A549 (cell line): ENCODE measurements around the gene CDK18. TPM values are rescaled to one million over a fixed set of nuclear protein-coding genes. Genes with fewer than 3 reads are reported as not detected.

Source experiments
- ATAC-seq, 2 experiments: fragments of 200-7000 bp in 1 of 2; fragments of >200 bp in 1 of 2; cut with Nextera tagmentation in 1 of 2; cut with Tn5 transposase in 1 of 2; 3 replicates each; pipeline versions ENCODE4 v1.8.0 to v1.9.1; 2018 to 2020; ENCODE audit warnings: mild to moderate bottlenecking in 1 of 2, moderate library complexity in 1 of 2
- CTCF ChIA-PET: fragments of 300-600 bp; sonication (Branson Sonifier 250); formaldehyde crosslinking; extraction: SDS; loops from one replicate; lab custom pipeline; 2021; ENCODE audit warnings: antibody characterized with exemption, inconsistent platforms; lab: Yijun Ruan, JAX
- POLR2A ChIA-PET: fragments of 350-600 bp; formaldehyde crosslinking; extraction: SDS; loops from one replicate; lab custom pipeline; 2021; ENCODE audit warnings: antibody characterized with exemption, inconsistent platforms; lab: Yijun Ruan, JAX
- DNase-seq, 2 experiments: peaks; one replicate each; pipeline versions ENCODE4 v3.0.0 to v3.0.0-alpha.2; 2011 to 2016; ENCODE audit warnings: low read depth in 1 of 2, low spot score in 1 of 2
- FAIRE-seq: peaks from 2 replicates; lab custom pipeline; 2011; peaks lifted over from hg19 to GRCh38; lab: Jason Lieb, UNC
- H3K27ac ChIP-seq, 2 experiments: fragments of >200 bp; sonication (Bioruptor Twin); formaldehyde crosslinking; 3 replicates each; pipeline ENCODE4 v1.5.1; 2016 to 2017
- H3K4me1 ChIP-seq: fragments of >200 bp; sonication (Bioruptor Twin); formaldehyde crosslinking; 3 replicates; pipeline ENCODE4 v1.6.1; 2016
- H3K4me2 ChIP-seq: fragments of >200 bp; sonication (Bioruptor Twin); formaldehyde crosslinking; 3 replicates; pipeline ENCODE4 v1.6.1; 2016
- H3K4me3 ChIP-seq: fragments of >200 bp; sonication (Bioruptor Twin); formaldehyde crosslinking; 3 replicates; pipeline ENCODE4 v1.5.1; 2016
- H3K9me3 ChIP-seq: fragments of >200 bp; sonication (Bioruptor Twin); formaldehyde crosslinking; 3 replicates; pipeline ENCODE4 v1.6.1; 2016
- CBX8 ChIP-seq: fragments of 200-600 bp; sonication (generic); IDR thresholded peaks from 2 replicates; pipeline ENCODE4 v1.6.1; 2016
- EHMT2 ChIP-seq: fragments of 200-600 bp; sonication (generic); IDR thresholded peaks from 2 replicates; pipeline ENCODE4 v1.6.1; 2016; ENCODE audit warnings: antibody characterized with exemption, low read depth, mild to moderate bottlenecking, moderate library complexity
- ESRRA ChIP-seq: fragments of 150-350 bp; IDR thresholded peaks from 2 replicates; pipeline ENCODE4 v1.6.1; 2014; ENCODE audit warnings: mild to moderate bottlenecking, low read length, borderline replicate concordance
- FOSL2 ChIP-seq, 2 experiments: fragments of 450-650 bp in 1 of 2; fragments of >200 bp in 1 of 2; sonication (Bioruptor Twin) in 1 of 2; formaldehyde crosslinking; IDR thresholded peaks; 2 replicates each; pipeline versions ENCODE4 v1.5.0 to v1.6.1; 2016 to 2020; ENCODE audit warnings: mild to moderate bottlenecking in 1 of 2, moderate library complexity in 1 of 2
- FOXS1 ChIP-seq: fragments of 250-450 bp; sonication (Bioruptor Pico); IDR thresholded peaks from 2 replicates; pipeline ENCODE4 v1.5.0; 2020; ENCODE audit warnings: mild to moderate bottlenecking, moderate library complexity
- GATA3 ChIP-seq: IDR thresholded peaks from 2 replicates; pipeline ENCODE4 v1.6.1; 2012; ENCODE audit warnings: borderline replicate concordance
- JUN ChIP-seq, 2 experiments: fragments of >200 bp; sonication (Bioruptor Twin); formaldehyde crosslinking; IDR thresholded peaks; 2 replicates in 1 of 2; 3 replicates in 1 of 2; pipeline ENCODE4 v1.6.1; 2016 to 2017
- KDM1A ChIP-seq: fragments of 200-600 bp; sonication (generic); IDR thresholded peaks from 2 replicates; pipeline ENCODE4 v1.6.1; 2016; ENCODE audit warnings: low read depth, mild to moderate bottlenecking
- MYC ChIP-seq: IDR thresholded peaks from 2 replicates; pipeline ENCODE4 v1.6.1; 2012; ENCODE audit warnings: mild to moderate bottlenecking, inconsistent platforms, low read length, improper control_type of control experiment, borderline replicate concordance
- NFE2L2 ChIP-seq: fragments of 150-350 bp; conservative IDR thresholded peaks from 2 replicates; pipeline ENCODE4 v1.6.1; 2014; ENCODE audit warnings: low read length
- NR3C1 ChIP-seq: fragments of >200 bp; sonication (Bioruptor Twin); formaldehyde crosslinking; IDR thresholded peaks from 3 replicates; pipeline ENCODE4 v1.6.1; 2017
- ZNF302 ChIP-seq: fragments of 250-450 bp; sonication (Bioruptor Pico); IDR thresholded peaks from 2 replicates; pipeline ENCODE4 v1.9.0; 2021; ENCODE audit warnings: inconsistent platforms, mild to moderate bottlenecking, moderate library complexity
- WGBS: methylation state at CpG from one replicate; pipeline ENCODE4 v1.1.6; 2017; ENCODE audit errors: missing lambda C conversion rate; 5-methylcytosine and 5-hydroxymethylcytosine counted together
- polyA plus RNA-seq, 4 experiments: library from polyadenylated mRNA; depleted of rRNA in 3 of 4; stranded (reverse); fragments of >200 nt; fragmentation: RNase III in 1 of 4; extraction: RNeasy Plus Mini Kit Qiagen cat#74134 plus additional on column Dnase treatment in 1 of 4; gene quantifications; 2 replicates in 3 of 4; 3 replicates in 1 of 4; pipeline ENCODE4 v1.2.3, GENCODE V29; 2011 to 2017
- TF ChIP-seq, protein P1 (sequence below): fragments of 200-600 bp; sonication (generic); IDR thresholded peaks from 2 replicates; pipeline ENCODE4 v1.6.1; 2016; ENCODE audit warnings: antibody characterized with exemption, mild to moderate bottlenecking, moderate library complexity
- TF ChIP-seq, protein P2 (sequence below): IDR thresholded peaks from 2 replicates; pipeline ENCODE4 v1.6.1; 2012
- TF ChIP-seq, protein P3 (sequence below): fragments of 450-650 bp; IDR thresholded peaks from 2 replicates; pipeline ENCODE4 v1.6.1; 2014; ENCODE audit warnings: antibody characterized with exemption
- TF ChIP-seq, protein P4 (sequence below): fragments of >200 bp; sonication (Bioruptor Twin); formaldehyde crosslinking; IDR thresholded peaks from 3 replicates; pipeline ENCODE4 v1.6.1; 2016

The CDK18 gene
- polyA plus RNA-seq, 2 of the 4 experiments (the other 2 are of a cell fraction), result 0.75 to 2.0 TPM

DNA sequence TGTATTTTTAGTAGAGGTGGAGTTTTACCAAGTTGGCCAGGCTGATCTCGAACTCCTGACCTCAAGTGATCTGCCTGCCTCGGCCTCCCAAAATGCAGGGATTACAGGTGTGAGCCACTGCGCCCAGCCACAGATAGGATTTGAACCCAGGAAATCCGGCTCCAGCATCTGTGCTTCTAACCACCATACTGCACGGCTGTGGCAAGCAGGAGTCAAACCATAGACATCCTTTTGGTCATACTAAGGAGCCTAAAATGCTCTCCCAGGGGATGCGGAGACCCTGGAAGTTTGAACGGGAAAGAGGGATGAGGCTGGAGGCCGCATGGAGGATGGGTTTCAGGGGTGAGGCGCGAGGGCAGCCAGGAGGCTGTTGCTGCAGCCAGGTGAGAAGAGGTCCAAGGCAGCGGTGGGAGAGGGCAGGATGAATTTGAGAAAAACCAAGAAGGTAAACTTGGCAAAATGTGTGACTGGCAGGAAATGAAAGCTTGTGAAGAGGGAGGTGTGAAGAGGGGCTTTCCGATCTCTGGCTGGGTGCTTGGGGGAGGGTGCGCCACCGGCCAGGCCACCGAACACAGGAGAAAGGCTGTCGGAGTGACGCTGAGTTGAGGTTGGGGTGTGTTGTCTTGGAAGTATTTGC, 24.0 kb upstream of the CDK18 start:
- H3K4me2 ChIP-seq, result no peak overlapping the region
- CTCF ChIA-PET, result interaction anchor here (0.7 to 26.5 kb wide), 7 partner anchors 37 to 145 kb away, joined by 3 to 560 read pairs (median 8); partner anchors contain the start of gene KLHDC8A
- peaks cover 11% of the 10 kb centered on the region for H3K9me3 ChIP-seq
- TF ChIP-seq, protein P1, sequence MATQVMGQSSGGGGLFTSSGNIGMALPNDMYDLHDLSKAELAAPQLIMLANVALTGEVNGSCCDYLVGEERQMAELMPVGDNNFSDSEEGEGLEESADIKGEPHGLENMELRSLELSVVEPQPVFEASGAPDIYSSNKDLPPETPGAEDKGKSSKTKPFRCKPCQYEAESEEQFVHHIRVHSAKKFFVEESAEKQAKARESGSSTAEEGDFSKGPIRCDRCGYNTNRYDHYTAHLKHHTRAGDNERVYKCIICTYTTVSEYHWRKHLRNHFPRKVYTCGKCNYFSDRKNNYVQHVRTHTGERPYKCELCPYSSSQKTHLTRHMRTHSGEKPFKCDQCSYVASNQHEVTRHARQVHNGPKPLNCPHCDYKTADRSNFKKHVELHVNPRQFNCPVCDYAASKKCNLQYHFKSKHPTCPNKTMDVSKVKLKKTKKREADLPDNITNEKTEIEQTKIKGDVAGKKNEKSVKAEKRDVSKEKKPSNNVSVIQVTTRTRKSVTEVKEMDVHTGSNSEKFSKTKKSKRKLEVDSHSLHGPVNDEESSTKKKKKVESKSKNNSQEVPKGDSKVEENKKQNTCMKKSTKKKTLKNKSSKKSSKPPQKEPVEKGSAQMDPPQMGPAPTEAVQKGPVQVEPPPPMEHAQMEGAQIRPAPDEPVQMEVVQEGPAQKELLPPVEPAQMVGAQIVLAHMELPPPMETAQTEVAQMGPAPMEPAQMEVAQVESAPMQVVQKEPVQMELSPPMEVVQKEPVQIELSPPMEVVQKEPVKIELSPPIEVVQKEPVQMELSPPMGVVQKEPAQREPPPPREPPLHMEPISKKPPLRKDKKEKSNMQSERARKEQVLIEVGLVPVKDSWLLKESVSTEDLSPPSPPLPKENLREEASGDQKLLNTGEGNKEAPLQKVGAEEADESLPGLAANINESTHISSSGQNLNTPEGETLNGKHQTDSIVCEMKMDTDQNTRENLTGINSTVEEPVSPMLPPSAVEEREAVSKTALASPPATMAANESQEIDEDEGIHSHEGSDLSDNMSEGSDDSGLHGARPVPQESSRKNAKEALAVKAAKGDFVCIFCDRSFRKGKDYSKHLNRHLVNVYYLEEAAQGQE, result no peak
- no peak for TF ChIP-seq JUN (IDR thresholded peaks at IDR 0.05)
- TF ChIP-seq, protein P2, sequence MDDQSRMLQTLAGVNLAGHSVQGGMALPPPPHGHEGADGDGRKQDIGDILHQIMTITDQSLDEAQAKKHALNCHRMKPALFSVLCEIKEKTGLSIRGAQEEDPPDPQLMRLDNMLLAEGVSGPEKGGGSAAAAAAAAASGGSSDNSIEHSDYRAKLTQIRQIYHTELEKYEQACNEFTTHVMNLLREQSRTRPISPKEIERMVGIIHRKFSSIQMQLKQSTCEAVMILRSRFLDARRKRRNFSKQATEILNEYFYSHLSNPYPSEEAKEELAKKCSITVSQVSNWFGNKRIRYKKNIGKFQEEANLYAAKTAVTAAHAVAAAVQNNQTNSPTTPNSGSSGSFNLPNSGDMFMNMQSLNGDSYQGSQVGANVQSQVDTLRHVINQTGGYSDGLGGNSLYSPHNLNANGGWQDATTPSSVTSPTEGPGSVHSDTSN, result no peak
- TF ChIP-seq NR3C1, result no peak
- TF ChIP-seq MYC, result no peak
- TF ChIP-seq NFE2L2, result no peak
- no peak for TF ChIP-seq ZNF302 (CRISPR knock-in tag)
- TF ChIP-seq GATA3, result no peak
- TF ChIP-seq, protein P3, sequence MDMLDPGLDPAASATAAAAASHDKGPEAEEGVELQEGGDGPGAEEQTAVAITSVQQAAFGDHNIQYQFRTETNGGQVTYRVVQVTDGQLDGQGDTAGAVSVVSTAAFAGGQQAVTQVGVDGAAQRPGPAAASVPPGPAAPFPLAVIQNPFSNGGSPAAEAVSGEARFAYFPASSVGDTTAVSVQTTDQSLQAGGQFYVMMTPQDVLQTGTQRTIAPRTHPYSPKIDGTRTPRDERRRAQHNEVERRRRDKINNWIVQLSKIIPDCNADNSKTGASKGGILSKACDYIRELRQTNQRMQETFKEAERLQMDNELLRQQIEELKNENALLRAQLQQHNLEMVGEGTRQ, result no peak
- no peak overlapping the region; a peak in 1 of 6 replicates for H3K27ac ChIP-seq
- ATAC-seq (no peak), DNase-seq (no peak), FAIRE-seq (no peak)
- H3K4me1 ChIP-seq, result peaks cover 17% of the 10 kb centered on the region
- 72% methylated on average over 17 of the region's 17 CpGs for WGBS
- POLR2A ChIA-PET, result no interaction called here
- no peak overlapping the region for H3K4me3 ChIP-seq

DNA sequence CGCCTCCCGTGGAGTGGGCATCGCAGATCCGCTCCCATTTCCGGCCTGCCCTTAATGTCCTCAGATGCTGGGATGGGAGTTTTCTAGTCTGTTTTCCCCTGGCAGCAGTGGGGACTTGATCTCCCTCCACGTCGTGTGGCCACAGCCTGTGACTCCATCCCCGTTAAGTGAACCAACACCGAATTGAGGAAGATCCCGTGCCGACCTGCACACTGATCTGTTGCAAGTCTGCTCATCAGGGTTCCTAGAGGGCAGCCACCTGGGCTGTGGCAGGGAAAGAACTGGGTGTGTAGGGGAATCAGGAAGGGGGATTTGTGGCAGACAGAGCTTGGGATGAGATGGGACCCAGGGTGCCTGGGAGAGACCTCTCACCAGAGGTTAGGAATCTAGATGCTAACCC, 23.3 kb upstream of the CDK18 start:
- Histone ChIP-seq H3K9me3 (peaks cover 4% of the 10 kb centered on the region; the same call in 1 of the 3 replicates), H3K4me3 (no peak overlapping the region), H3K4me1 (peaks cover 17% of the 10 kb centered on the region), H3K27ac (no peak overlapping the region), H3K4me2 (no peak overlapping the region)
- POLR2A ChIA-PET, result no interaction called here
- no peak for ATAC-seq
- CTCF ChIA-PET, result interaction anchor here (2.7 to 26.5 kb wide), 6 partner anchors 21 to 144 kb away, joined by 8 to 560 read pairs (median 154); partner anchors contain the start of genes BLACAT1 and KLHDC8A
- 57% methylated on average over 11 of the region's 11 CpGs for WGBS
- FAIRE-seq, result no peak
- TF ChIP-seq FOSL2 (IDR thresholded peaks at IDR 0.05) (no peak), FOSL2 (CRISPR knock-in tag; IDR thresholded peaks at IDR 0.05) (no peak), FOXS1 (no peak), KDM1A (no peak), EHMT2 (no peak), ESRRA (no peak), CBX8 (no peak)
- TF ChIP-seq, protein P4, sequence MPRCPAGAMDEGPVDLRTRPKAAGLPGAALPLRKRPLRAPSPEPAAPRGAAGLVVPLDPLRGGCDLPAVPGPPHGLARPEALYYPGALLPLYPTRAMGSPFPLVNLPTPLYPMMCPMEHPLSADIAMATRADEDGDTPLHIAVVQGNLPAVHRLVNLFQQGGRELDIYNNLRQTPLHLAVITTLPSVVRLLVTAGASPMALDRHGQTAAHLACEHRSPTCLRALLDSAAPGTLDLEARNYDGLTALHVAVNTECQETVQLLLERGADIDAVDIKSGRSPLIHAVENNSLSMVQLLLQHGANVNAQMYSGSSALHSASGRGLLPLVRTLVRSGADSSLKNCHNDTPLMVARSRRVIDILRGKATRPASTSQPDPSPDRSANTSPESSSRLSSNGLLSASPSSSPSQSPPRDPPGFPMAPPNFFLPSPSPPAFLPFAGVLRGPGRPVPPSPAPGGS, result no peak
- DNase-seq, result no peak
